Activated effector memory CD4-positive, alpha-beta T cell treated with anti-CD3 and anti-CD28 coated beads, Interleukin-2, amount 50 U/mL, for 16 hours (primary cell): Measurements from ENCODE around the gene SLC38A6.

Experiments used
- DNase-seq: peaks from one replicate; pipeline ENCODE4 v3.0.0-alpha.2; 2020

Gene SLC38A6

GRCh38 chr14:60980811-60981632 lies at the start of gene SLC38A6, which contains the start of gene TRMT5:
SLC38A6 (plus strand) TSS chr14:60981245; CDS start chr14:60981278, 33 bp downstream.
TRMT5 (minus strand) TSS chr14:60981079; CDS start chr14:60980973, 106 bp downstream.
- peak; percentile 96 for DNase-seq

GRCh38 chr14:60933920-60934655 lies 47.0 kb upstream of the SLC38A6 start:
- no peak for DNase-seq

- DNase-seq = no peak
These were observed 45.7 kb upstream of the SLC38A6 start for GRCh38 chr14:60935319-60935718.

DNA sequence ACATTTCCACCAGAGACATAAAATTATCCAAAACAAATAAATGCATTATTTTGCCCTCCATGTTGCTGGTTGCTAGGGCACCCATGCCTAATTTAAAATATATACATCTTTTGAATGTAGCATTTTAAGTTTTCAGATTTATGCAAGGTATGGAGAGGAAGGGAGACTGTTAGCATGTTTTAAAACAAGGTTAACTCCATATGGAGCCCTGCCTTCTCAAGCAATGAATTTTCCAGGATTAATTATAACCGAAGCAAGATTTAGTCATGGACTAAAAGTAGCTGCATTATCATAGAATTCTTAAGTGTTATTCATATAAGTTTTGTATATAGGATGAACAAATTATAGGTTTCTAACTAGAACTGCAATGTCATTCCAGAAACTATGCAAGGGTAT lies 37.4 kb upstream of the SLC38A6 start:
- no peak for DNase-seq

GRCh38 chr14:60944204-60944603 lies 36.8 kb upstream of the SLC38A6 start:
- no peak for DNase-seq

DNA sequence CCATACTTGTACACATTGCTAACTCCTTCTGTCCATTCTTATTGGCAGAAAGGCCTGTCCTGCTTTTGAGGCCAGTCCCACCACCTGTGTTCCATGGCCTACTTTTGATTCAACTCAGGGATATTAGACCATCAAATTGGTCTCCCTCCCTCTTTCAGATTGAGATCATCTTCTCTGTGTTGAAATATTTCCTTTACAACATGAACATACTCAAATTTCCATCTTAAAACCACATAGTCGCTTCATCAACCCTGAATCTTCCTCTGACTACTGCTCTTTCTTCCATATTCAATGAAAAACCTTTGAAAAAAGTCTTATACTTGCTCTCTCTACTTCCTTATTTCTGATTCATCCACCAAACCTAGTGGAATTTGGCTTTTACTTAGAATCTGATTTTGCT lies 35.1 kb upstream of the SLC38A6 start:
- no peak for DNase-seq

DNA sequence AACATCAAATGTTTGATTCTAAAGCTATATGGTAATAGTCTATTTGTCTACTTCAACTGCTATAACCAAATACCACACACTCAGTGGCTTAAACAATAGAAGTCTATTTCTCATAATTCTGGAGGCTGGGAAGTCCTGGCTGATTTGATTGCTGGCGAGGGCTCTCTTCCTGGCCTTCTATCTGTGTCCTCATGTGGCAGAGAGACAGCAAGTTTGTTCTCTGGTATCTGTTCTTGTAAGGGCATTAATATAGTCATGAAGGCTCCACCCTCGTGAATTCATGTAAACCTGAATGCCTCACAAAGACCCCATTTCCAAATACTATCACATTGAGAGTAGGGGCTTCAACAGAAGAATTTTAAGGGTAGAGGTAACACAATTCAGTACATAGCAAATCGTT lies 34.3 kb upstream of the SLC38A6 start:
- no peak for DNase-seq

GRCh38 chr14:60951776-60952435 lies 29.1 kb upstream of the SLC38A6 start:
- DNase-seq = no peak

DNA sequence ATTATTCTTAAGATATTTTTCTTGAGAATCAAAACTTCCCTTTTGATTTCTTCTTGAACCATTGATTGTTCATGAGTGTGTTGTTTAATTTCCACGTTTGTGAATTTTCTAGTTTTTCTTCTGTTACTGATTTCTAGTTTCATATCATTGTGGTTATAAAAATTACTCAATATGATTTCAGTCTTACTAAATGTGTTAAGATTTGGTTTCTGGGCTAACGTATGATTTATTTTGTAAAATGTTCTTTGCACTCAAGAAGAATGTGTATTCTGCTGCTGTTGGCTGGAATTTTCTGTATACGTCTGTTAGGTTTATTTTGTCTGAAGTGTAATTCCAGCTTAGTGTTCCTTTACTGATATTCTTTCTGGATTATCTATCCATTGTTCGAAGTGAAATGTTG lies 24.8 kb upstream of the SLC38A6 start:
- no peak for DNase-seq

GRCh38 chr14:60956632-60957031 lies 24.4 kb upstream of the SLC38A6 start:
- DNase-seq = no peak

- no peak for DNase-seq
These were observed 22.9 kb upstream of the SLC38A6 start for GRCh38 chr14:60958146-60958545.

DNA sequence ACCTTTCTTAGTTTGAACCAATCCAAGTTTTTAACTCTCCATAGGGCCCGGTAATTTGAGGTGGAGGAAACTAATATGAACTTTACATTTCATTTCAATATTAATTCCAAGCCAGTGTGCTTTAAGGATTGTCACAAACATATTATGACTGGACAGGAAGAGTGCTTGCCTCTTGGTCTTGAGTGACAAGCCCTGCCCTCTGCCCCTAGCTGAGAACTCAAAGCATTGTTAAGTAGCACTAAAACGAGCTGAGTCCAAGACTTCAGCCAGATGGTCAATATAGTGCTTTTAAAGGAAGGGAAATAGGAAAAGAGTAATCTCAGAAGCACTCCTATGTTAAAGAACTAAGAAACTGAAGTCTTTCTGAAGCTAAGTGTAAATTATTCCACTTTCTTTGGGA lies 17.3 kb upstream of the SLC38A6 start:
- no peak for DNase-seq

DNA sequence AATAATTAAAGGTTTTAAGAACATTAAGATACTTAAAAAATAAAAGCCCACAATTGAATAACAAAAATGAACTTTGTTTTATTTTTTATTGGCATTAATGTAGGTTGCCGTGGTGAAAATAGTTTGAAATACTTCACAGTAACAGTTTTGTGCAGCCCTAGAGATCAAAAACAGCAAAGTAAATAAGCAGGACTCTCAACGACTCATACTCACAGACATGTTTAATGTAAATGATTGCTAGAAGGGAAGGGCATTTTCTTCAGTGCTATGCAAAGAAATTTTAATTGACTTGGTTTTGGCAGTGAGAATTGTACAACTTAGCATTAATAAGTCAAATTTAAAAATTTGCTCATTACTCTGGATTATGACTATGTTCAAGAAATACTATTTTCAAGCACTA lies 16.1 kb upstream of the SLC38A6 start:
- no peak for DNase-seq

DNA sequence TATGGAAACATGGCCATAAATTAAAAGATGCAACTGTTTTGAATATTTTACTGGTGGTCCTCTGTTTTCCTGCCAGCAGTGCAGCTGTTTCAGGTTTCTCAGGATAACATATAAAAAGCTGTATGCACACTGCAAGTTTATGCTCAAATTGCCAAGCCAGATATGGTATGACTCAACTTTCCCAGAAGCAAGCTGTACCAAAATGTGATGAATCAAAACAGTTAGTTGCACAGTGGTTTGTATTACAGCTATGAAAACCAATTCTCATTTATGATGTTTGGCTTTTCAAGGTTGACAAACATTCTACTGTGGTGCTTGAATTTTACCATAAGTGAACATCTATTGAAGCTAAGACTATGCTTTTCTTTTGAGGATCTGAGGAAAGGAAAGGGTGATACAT lies 15.6 kb upstream of the SLC38A6 start:
- DNase-seq = no peak

DNA sequence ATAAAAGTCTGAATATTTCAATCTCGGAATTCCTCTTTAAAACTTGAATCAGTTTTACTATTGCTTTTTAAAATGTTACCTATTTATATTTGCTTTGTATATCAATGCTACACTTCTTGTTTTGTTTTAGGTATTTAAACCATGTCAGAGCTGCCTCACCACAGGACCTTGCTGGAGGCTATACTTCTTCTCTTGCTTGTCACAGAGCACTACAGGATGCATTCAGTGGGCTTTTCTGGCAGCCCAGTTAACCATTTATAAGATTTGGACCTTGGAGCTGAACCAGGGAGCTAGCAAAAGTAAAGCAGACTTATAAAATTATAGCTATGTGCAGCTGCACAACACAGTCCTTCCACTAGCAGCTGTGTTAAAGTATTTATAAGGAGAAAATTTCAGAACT lies 12.9 kb upstream of the SLC38A6 start:
- no peak for DNase-seq

DNA sequence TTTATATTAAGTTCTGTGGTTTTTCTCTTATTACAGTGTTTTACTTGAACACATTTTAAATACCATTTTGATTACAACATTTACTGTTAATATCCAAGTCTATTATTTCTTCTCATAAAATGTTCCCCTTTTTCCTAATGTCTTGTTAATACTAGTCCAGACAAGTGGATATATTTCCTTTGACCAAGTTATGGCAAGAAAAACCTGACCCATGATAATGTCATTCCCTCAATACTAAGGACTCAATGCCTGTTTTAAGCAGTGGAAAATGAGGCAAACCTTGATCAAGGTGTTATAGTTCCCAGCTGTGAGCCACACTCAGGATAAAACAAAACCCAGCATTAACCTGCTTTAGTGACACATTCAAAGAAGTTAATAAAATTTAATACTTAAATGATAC lies 12.4 kb upstream of the SLC38A6 start:
- no peak for DNase-seq

GRCh38 chr14:60970146-60970545 lies 10.9 kb upstream of the SLC38A6 start:
- no peak for DNase-seq

DNA sequence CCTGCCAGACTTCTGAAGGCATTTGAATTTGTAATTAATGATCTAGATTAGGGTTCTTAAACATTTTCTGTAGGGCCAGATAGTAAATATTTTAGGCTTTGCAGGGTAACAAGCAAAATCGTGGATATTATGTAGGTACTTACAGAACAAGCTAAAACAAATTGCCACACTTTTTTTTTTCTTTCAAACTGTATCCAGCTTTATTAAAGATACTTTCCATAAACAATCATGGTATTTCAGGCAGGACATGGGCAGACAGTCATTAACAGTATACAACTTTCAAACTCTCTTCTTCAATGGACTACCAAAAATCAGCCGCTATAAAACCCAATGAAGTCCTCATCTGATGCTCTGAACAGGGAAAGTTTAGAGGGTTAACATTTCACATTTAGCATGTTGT lies 9.8 kb upstream of the SLC38A6 start:
- DNase-seq = no peak

DNA sequence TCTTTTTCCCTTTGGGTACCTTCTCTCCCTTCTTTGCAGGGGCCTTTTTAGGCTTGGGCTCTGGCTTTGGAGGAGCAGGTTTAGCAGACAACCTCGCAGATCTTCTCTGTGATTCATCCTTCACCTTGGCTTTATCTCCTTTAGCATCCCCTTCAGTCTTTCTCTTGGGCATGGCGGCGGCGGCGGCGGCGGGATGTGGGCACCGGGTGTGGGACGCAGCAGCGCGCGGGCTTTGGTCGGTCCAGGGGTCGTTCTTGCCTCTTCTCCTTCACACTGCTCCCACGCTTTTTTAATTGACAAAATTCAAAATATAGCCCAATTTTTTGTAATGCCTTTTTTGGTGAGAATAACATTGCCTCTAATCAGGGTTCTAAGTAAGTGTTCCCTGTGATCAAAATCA lies 8.8 kb upstream of the SLC38A6 start:
- no peak for DNase-seq

- DNase-seq = no peak
These were observed 8.0 kb upstream of the SLC38A6 start for GRCh38 chr14:60973070-60973469.

DNA sequence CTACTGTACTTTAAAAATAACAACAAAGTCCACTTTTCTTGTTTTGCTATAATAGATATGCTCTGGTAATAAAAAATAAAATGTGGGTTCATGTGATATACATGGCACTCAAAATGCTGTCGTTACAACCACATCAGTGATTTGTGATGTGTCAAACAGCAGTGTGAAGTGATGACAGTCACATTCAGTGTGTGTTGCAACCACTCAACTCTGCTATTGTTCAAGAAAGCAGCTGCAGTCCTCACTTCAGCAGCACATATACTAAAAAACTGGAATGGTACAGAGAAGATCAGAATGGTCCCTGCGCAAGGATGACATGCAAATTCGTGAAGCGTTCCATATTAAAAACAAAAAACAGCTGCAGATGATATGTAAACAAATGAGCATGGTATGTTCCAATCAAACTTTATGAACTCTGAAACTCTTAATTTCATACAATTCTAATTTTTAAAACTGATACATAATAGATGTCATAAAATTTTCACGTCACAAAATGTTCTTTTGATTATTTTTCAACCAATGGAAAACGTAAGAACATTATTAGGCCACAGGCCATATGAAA lies 6.9 kb upstream of the SLC38A6 start:
- DNase-seq = no peak

- no peak for DNase-seq
These were observed 5.5 kb upstream of the SLC38A6 start for GRCh38 chr14:60975551-60975950.

DNA sequence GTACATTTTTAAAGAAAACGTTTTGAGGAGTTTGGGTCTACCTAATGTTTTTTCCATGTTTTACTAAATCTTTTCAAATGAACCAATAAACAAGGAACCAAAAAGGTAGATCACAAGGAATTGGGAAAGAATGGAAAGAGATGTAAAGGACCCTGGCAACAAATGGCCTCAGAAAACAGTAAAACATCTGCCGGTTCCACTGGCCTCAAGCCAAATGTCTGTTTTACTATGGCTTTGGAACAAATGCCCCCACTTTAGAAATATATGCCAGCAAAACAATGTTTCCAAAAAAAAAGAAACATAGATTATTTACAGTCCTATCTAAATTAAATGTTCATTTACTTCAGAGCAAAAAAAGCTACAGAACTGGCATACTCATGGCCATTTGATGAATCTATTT lies 3.2 kb upstream of the SLC38A6 start:
- no peak for DNase-seq
